Measurements from ENCODE around the gene CDH23.

CDH23 gene

GRCh38 chr10:71564194-71564820 lies 167.6 kb downstream of the CDH23 start:
- no peak for DNase-seq (ENCODE audit: low spot score)

GRCh38 chr10:71565284-71566000 lies 168.7 kb downstream of the CDH23 start:
- DNase-seq (ENCODE audit: low spot score) = no peak

DNA sequence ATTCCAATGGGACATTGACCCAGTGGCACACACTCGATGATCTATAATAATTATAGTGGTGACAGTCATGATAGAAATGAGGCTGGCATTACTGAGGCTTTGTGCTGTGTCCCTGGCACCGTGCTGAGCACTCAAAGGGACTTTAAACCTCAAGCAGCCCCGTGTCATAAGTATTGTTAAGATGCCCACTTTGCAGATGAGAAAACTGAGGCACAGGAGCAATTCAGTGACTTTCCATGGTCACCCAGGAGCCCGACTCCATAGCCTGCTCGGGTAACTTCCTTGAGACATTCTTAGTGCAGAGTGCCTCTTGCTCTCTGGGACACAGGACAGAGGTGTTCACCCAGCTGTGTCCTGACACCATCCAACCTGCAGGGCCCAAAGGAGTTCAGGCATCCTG lies 170.3 kb downstream of the CDH23 start:
- DNase-seq (ENCODE audit: low spot score) = no peak

GRCh38 chr10:71568896-71569492 lies 172.3 kb downstream of the CDH23 start:
- no peak for DNase-seq (ENCODE audit: low spot score)

DNA sequence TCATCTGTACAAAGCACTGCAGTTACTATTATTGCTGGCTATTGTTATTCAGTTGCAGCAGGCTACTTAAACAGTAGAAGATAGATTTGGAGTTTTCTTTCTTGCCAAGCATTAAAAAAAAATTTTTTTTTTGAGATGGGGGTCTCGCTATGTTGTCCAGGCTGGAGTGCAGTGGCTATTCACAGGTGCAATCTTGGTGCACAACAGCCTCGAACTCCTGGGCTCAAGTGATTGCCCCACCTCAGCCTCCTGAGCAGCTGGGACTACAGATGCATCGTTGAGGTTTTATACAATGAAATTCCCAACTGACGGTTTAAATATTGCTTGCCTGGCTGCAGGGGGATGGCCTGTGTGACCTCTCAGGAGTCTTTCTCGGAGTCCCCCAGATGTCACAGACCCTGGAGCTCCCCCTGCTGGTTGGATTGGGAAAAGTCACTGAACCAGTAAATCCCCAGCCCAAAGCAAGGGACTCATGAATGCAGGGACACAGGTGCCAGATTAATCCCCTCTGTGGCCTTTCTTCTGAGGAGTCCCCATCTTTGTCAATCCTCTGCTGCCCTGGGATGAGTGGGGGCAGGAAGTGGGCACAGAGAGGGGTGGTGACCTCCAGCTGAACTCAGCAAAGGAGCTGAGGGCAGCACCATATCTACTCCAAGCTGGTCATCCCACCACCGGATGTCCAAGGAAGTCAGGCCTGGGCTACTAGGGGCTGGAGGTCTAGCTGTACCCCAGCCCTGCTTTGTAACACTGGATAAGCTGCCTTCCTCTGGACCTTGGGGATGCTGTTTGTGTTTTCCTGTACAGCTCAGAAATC lies 173.3 kb downstream of the CDH23 start:
- DNase-seq (ENCODE audit: low spot score) = peak; percentile 57

GRCh38 chr10:71571460-71572175 lies 174.9 kb downstream of the CDH23 start:
- no peak for DNase-seq (ENCODE audit: low spot score)

DNA sequence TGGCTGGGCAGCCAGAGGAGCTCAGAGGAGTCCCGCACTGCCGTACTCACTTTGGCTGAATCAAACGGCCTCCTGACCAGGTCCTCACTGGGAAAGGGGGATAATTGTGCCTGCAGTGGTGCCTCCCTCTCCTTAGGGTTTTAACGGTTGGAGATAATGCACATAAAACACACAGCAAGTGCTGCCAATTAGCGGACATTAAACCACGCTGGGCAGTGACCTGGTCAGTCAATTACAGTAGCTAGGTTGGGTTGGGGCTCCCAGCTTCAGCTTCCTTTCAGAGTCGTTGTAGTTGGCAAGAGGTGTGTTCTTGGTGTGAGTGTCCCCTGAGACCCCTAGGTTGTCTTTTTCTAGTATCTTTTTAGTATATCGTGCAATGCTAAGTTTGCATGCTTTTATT lies 176.2 kb downstream of the CDH23 start:
- DNase-seq (ENCODE audit: low spot score) = no peak

GRCh38 chr10:71573562-71574518 lies 177.1 kb downstream of the CDH23 start:
- no peak for DNase-seq (ENCODE audit: low spot score)

DNA sequence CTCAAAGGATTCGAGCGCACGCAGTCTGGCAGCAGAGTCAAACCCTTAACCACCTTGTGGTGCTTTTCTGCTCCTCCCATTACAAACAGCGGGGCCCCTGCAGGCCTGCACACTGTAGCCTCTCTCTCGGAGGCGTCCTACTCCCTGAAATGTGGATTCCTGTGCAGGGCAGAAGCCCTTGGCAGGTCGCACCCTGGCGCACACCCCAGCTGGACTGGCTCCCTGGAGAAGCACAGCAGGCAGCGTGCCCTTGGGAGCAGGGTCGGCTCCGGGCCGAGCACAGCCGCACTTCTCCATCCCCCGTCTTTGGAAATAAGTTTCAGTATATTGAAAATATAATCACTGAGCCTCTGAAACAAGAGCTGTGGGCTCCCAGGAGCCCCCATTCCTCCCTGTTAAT lies 178.7 kb downstream of the CDH23 start:
- no peak for DNase-seq (ENCODE audit: low spot score)

DNA sequence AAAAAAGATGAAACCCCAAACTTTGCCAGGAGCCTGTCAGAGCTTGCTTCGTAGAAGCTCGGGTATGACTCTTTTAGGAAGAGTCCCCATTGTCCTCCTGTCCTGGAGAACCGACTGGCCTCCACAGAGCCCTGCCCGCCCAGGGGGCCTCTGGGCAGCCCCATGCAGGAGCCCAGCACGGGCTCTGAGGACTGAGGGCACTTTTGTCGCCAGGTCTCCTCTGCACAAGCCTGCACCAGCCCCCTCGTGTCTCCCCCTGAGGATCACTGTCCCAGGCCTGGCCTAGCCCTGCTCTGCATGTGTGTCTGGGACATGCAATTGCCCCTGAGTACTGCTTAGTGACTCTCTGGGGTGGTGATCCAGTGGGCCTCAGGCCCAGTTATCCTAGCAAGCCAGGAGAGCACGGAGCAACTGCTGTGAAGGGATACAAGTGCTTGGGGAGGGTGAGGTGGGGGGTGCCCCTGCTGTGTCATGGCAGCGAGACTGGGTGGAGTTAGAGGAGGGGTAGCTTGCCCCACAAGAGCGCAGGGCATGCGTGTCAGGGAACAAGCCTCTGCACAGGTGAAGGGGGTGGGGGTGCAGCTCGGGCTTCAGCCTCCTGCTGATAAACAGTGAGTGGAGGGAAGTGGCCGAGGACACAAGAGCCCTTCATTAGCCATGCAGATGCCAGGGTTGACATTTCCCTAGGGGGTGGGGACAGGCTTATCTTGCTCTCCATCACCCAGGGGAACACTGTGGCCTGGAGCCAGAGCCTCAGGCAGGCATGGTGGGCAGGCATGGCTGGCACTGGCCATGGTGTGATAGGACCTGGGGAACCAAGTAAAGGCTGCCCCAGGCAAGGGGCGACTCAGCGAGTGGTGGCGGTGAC lies 179.4 kb downstream of the CDH23 start:
- no peak for DNase-seq (ENCODE audit: low spot score)

DNA sequence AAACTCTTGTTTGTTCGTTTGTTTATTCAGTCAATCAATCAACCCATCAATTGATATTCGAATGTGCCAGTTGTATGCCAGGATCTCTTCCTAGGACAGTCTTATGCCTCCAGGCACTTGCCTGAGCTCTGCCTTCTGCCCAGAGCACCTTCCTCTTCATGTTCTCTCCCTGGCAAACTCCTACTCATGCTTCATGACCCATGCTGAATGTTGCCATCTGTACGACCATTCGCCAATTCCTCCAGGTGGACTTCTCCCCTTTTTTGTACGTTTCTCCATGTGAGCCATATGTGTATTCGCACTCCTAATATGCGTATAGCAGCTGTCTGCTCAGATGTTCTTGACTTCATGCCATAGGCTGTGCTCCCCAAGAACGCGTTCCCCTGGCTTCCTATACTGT lies 180.1 kb downstream of the CDH23 start:
- no peak for DNase-seq (ENCODE audit: low spot score)

DNA sequence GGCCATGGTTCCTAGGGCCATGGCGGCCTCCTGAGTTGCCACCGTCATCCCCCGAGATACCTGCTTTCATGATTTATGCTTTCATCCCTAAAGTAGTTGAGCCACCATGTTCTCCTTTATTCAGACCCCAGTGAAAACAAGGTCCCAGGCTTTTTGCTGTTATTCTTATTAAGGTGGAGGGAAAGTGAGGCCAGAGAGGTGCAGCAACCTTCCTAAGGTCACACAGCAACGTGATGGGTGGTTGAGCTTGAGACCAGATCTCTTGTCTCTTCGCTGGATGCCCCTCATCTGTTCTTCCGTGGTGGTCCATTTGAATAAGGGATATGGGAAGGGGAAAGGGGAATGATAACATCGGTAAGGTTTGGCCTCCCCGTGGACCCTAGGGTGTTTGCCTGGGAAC lies 180.6 kb downstream of the CDH23 start:
- no peak for DNase-seq (ENCODE audit: low spot score)

DNA sequence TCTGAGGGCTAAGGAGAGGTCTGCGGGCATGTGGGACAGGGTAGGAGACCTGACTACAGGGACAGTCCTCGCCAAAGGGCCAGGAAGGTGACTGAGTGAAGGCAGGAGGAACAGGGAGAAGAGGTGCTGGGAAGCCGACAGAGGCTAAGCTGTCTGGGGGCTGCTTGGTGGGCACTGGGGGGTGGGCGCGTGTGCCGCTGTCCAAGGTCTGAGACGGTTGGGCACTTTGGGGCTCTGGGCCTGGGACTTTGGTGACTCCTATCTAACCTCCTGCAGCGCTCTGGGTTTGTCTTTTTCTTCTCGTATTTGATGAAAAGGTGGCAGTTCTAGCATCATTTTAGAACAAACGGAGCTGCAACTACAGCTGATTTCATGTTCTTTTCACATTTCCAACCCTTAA lies 181.3 kb downstream of the CDH23 start:
- no peak for DNase-seq (ENCODE audit: low spot score)

GRCh38 chr10:71579668-71580067 lies 182.9 kb downstream of the CDH23 start:
- DNase-seq (ENCODE audit: low spot score) = no peak

- no peak for DNase-seq (ENCODE audit: low spot score)
Observed at GRCh38 chr10:71580415-71580814, 183.7 kb downstream of the CDH23 start.

DNA sequence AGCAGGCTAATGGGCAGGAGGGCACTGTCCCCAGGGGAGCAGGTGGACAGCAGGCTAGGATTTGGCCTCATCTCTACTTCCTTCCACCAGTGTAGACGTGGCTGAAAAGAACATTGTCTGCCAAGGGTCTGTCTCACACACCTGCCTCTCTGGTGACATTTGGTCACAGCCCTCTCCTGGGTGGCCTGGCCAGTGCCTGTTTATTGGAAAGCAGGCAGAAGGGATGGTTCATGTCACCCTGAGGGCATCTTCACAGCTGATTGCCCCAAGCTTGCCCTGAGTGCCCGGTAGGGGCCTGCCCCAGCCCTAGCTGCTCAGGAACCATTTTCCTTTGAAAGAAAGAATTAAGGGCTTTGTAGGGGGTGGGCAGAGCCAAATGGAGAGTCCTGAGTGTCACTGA lies 184.2 kb downstream of the CDH23 start:
- DNase-seq (ENCODE audit: low spot score) = no peak

GRCh38 chr10:71581376-71581775 lies 184.7 kb downstream of the CDH23 start:
- DNase-seq (ENCODE audit: low spot score) = no peak

GRCh38 chr10:71582019-71582418 lies 185.3 kb downstream of the CDH23 start:
- DNase-seq (ENCODE audit: low spot score) = peak; percentile 12

DNA sequence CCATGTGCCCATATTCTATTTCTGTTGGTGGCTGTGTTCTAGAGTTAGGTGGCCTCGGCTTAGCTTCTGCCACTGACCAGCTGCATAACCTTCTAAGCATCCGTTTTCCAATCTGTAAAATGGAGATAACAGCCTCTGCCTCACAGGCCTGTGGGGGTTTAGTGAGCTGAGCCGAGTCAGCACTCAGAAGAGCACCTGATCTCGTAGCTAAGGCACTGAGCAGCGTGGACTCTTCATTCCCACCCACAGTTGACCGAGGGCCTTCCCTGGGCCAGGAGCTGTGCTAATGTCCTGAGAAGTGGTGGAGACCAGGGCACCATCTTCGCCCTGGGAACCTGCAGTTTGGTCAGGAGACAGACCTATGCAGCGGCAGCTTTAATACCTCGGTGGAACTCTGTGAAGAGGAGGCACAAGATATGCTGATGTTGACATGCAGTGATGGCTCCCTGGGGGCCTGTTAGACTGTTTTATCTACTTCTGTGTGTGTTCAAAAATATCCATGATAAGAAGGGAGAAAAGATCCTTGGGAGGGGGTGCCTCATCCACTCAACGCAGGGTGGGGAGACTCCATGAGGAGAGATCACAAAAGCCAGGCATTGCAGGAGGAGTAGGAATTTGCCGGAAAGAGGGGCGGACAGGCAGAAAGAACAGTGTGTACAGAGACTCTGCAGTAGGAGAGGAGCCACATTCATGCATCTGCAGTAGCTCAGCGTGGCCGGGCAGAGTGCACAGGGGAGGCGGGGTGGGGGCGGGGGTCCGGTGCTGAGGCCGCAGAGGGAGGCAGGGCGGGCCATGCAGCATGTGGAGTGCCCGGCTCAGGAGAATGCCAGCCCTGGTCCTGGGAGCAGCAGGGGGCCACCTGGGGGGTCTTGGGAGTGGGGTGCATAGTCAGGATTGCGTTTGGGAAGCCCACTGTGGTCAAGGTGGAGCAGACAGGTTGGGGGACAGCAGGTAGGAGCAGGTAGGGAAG lies 186.1 kb downstream of the CDH23 start:
- DNase-seq (ENCODE audit: low spot score) = no peak

Data from LoVo (cell line).